Muscle of back (tissue), 11 donors: ENCODE measurements around the gene WDR64. TPM values are rescaled to one million over a fixed set of nuclear protein-coding genes. Genes with fewer than 3 reads are reported as not detected.
"Not testable (repeated sequence)": the region's sequence is repeated elsewhere in the genome, so short reads cannot be mapped to it uniquely, and the experiment has no call there.

Experiments used
- DNase-seq, 3 donors: peaks; one replicate each; pipeline versions ENCODE4 v3.0.0 to v3.0.0-alpha.2; 2013
- polyA plus RNA-seq, 10 donors: library from polyadenylated mRNA; unstranded; fragments of 120-200 nt; gene quantifications; one replicate each; pipeline ENCODE4 v1.2.1, GENCODE V29; 2013; ENCODE audit not compliant: insufficient read length in 10 of 10

Gene WDR64
- polyA plus RNA-seq, 10 donors, result 0.08 to 0.66 (median 0.27) TPM; not detected in 2

DNA sequence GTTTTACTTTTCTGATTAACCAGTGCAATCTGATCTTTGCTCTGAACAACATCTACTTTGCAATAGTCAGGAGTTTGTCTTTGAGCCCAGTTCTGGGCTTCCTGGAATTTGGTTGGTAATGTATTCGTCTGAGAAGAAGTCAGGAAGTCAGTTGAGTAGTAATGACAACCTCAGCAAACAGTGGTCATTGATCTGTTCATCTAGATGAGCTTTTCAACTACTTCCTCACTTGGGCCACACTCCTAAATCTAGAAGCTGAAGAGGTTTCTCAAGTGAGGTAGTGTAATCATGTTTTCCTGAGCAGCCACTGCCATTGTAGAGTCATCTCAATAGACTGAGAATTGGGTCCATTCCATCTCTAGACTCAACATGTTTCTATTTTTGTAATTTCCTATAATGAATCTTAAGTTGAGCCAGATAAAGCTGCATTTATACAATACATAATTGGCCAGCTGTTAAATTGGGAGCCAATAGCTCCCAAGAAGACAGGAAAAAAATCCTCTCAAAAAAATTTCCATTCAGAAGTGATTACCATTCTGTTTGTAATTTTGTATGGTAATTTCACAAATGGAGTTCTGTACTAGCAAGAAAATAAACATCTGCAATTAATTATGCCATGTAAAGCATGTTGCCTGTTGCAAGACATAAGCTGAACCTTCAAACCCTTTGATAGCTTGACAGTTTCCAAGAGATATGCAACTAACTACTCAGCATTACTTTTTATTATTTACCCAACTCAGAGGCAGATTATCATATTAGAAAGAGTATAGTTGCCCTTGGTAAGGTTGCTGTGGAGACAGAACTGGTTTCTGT, 49.6 kb downstream of the WDR64 start:
- no peak for DNase-seq

GRCh38 chr1:241702442-241703373, 50.6 kb downstream of the WDR64 start:
- no peak for DNase-seq

GRCh38 chr1:241703739-241704138, 51.7 kb downstream of the WDR64 start:
- DNase-seq, result not testable (repeated sequence)

DNA sequence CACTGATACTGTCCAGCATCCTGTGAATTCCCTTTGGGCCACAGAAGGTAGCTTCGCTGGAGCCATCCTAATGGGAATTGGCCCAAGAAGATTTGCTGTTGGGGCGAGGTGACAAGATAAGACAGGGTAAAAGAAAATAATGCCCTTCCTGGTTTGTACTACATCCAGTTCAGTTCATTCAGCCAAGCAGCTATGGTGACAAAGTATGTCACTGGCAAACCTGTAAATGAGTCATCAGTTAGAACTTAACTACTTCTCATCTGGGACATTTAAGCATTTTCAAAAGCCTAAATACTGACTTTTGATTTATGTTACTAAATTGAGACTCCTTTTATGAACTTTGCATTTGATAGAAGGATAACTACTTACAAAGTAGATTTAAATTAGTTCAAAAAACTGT, 54.2 kb downstream of the WDR64 start:
- no peak for DNase-seq

DNA sequence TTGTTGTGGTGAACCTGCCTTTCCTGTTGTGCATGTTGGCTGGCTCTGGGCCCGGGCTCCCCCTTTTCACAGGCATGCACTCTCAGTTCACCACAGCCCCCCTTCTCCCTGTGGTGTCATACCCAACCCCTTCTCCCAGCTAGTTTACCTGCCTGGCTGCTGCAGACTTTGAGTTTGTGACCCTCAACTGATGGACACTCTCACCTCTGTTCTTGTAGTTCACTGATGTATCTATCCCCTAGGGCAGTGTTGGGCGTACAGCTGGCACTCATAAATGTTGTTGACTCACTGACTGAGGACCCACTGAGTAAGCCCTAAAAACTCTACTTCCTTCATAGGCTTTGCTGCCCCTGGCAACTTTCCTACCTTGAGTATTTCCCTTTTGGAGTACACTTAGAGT, 54.9 kb downstream of the WDR64 start:
- peak in 1 of 3 donors; percentile 8 for DNase-seq

DNA sequence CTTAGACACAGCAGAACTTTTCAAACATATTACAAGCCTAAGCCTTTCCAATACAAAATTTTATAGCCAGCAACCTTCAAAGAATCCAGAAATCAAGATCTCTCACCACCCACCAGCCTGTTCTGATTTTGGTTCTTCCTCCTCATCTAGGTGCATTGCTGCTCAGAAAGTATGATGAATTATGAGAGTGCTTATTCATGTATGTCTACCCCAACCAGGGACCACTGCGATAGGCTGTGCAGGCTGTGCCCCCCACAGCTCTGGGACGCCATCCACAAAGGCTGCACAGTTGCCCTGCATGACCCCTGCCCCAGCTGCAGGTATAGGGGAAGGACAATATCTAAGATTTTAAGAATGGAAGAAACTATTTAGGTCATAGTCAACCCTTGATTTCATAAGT, 55.4 kb downstream of the WDR64 start:
- no peak for DNase-seq

DNA sequence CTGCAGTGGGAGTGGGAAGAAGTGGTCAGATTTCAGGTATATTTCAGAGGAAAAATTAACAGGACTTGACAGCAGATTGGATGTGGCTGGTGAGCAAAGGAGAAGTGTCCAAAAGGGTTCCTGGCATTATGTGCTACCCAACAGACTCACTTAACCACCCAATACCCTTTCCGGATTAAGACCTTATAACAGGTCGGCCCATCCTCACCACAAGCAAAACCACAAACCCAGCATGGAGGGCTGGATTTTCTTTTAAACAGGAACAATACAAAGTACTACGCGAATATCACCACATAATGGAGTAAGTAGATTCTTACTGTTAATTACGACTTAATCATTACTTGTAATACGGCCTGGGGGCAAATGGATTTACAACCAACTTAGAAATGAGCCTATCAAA, 59.2 kb downstream of the WDR64 start:
- no peak for DNase-seq

- DNase-seq, result no peak
Observed at GRCh38 chr1:241713316-241713715, 61.2 kb downstream of the WDR64 start.

GRCh38 chr1:241714321-241715218, 62.5 kb downstream of the WDR64 start:
- no peak for DNase-seq

DNA sequence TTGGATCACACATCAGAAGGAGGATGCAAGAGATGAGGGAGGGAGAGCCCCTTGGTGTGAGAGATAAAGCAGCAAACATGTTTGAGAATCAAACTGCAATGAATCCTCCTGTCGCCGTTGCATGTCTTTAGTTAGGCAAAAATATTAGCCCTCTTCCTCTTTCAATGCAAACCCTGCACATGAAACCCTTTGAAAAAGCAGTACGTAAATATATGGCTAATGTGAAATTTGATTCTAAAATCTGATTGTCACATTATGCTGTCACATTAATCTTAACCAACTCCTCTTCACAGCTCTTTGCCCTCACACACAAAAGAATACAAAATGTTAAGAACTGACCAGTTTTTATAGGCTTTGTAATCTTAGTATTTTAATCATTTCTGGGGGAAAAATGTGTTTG, 63.4 kb downstream of the WDR64 start:
- DNase-seq, result no peak

GRCh38 chr1:241715956-241716355, 63.9 kb downstream of the WDR64 start:
- DNase-seq, result peak in 1 of 3 donors; percentile 7

- DNase-seq, result no peak
Observed at GRCh38 chr1:241716915-241717656, 65.0 kb downstream of the WDR64 start.

DNA sequence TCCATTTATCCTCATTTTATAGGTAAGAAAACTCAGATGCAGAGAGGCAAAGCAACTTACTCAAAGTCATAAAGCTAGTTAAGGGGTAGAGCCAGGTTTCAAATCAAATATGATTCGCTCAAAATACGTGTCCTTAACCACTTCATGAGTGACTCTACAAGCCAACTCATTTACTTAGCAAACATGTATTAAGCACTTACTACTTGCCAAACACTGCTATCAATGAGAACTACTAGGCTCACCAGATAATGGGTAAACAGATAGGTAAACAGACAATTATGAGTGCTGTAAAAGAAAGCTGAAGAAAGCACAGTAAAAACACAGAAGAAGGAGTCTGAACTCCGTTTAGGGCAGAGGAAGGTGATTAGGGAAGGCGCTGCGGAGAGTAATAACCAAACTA, 65.9 kb downstream of the WDR64 start:
- DNase-seq, result no peak

DNA sequence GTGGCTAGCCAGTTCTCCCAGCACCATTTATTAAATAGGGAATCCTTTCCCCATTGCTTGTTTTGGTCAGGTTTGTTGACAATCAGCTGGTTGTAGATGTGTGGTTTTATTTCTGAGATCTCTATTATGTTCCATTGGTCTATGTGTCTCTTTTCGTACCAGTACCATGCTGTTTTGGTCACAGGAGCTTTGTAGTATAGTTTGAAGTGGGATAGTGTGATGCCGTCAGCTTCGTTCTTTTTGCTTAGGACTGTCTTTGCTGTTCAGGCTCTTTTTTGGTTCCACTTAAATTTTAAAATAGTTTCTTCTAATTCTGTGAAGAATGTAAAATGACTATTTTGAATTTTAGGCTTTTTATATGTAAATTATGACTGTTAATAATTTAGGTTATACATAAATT, 68.9 kb downstream of the WDR64 start:
- DNase-seq, result no peak

GRCh38 chr1:241722947-241723346, 70.9 kb downstream of the WDR64 start:
- DNase-seq, result no peak

- no peak for DNase-seq
Observed at GRCh38 chr1:241724741-241725356, 72.8 kb downstream of the WDR64 start.

- DNase-seq, result no peak
Observed at GRCh38 chr1:241730031-241730430, 78.0 kb downstream of the WDR64 start.

DNA sequence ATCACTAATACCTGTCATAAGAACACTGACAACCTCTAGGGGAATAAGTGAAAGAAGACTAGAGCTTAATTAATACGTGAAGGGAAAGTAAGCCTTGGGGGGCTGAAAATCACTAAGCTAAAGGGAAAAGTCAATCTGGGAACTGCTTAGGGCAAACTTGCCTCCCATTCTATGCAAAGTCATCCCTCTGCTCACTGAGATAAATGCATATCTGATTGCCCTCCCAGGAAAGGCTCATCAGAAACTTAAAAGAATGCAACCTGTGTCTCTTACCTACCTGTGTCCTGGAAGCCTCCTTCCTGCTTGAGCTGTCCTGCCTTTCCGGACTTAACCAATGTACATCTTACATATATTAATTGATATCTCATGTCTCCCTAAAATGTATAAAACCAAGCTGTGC, 81.8 kb downstream of the WDR64 start:
- DNase-seq, result no peak

GRCh38 chr1:241734533-241734932, 82.5 kb downstream of the WDR64 start:
- no peak for DNase-seq

DNA sequence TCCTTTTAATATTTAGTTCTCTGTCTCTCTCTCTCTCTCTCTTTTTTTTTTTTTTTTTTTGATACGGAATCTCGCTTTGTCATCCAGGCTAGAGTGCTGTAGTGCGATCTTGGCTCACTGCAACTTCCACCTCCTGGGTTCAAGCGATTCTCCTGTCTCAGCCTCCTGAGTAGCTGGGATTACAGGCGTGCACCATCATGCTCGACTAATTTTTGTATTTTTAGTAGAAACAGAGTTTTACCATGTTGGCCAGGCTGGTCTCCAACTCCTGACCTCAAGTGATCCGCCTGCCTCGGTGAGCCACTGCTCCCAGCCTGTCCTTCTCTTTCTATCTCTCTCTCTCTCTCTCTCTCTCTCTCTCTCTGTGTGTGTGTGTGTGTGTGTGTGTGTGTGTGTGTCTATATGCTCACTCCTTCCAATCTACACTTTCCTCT, 83.4 kb downstream of the WDR64 start:
- not testable (repeated sequence) for DNase-seq

DNA sequence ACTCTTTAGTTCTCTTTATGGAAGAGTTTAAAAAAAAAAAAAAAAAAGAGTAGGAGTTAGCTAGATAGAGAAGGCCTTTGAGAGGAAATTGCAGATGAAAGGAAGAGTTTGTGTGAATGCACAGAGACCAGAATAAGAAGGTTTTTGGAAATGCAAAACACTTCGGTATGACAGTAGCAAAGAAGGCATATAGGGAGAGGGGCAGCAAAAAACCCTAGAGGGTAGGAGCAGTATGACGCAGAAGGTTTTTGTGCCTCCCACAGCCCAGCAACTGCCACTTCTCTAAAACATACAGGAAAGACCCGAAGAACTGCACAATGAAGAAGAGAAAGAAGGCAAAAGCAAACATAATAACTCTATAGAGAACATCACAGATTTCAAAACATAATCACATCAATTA, 84.3 kb downstream of the WDR64 start:
- no peak for DNase-seq
